Stimulated activated CD8-positive, alpha-beta memory T cell treated with anti-CD3 and anti-CD28 coated beads, Interleukin-2, amount 100 ng/mL, for 48 hours (primary cell): ENCODE data around the gene GPR141.

Experiments
- DNase-seq, 2 donors: peaks; one replicate each; pipeline ENCODE4 v3.0.0-alpha.2; 2020; ENCODE audit warnings: low read depth in 2 of 2

Gene GPR141

DNA sequence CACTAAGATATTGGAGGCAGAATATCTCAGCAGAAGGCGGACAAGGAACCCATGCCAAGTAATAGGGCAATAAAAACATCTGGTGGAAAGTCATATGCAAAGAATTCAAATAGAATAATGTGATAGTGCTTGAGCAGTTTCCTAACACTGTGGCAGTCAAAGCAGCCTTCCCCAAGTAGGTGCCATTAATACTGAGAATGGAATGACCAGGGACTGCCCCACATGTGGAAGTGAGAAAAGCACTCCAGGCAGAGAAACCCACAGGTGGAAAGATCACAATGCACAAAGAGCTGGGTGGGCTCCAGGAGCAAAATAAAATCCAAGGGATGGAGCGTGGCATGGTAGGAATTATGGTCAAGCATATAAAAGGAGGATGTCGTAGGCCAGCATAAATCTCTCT, 100.4 kb downstream of the GPR141 start:
- no peak for DNase-seq

DNA sequence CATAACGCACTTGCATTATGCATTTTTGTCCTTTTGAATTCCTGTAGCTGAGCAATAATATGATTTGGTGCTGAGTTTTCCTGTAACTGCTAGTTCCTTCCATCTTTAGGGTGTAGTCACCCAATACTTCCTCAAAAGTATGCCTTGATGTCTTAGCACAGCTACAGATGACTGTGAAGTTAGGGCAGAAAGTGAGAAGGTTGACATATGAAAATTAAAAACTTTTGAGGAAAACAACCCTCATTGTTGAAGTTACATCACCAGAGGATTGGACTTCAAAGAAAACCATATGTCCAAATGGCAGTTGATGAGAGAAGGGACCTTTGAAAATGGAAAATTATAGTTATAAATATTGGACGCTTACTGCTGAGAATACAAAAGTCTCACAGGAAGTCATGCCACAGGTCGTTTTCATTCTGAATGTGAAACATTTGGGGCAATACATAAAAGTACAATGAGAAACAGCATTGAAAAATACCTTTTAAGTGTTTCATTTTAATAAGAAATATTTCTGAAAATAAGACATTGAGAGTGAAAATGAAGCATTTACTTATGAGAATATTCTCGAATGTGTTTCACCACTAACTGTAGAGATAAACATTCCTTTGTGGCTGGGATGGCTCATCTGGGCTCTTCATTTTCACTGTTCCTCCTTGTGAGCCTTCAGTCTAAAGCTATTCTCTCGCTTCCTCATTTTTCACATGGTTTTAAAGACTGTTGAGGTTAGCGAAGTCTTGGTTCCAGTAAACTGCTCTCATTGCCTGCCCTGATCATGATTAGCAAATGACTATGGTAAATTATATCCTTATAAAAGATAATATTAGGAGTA, 103.4 kb downstream of the GPR141 start:
- DNase-seq: no peak
